ENCODE results near the gene KCTD15.

KCTD15 gene

GRCh38 chr19:33832633-33833032, 36.0 kb downstream of the KCTD15 start:
- no peaks in the 10 kb centered on the region for H3K36me3 ChIP-seq
- intact Hi-C loops (cut with DNase I; ENCODE audit: low total_unique reads) = no loop called here
- no peak overlapping the region for H3K4me3 ChIP-seq
- H3K27ac ChIP-seq = no peak overlapping the region
- H3K9me3 ChIP-seq = no peaks in the 10 kb centered on the region
- no peak for TF ChIP-seq CTCF (IDR thresholded peaks at IDR 0.05)
- DNase-seq = no peak
- no peaks in the 10 kb centered on the region for H3K27me3 ChIP-seq
- no peaks in the 10 kb centered on the region for H3K4me1 ChIP-seq

GRCh38 chr19:33840382-33840781, 43.7 kb downstream of the KCTD15 start:
- Histone ChIP-seq H3K27ac (no peak overlapping the region), H3K36me3 (no peaks in the 10 kb centered on the region), H3K9me3 (no peaks in the 10 kb centered on the region), H3K4me3 (no peak overlapping the region), H3K27me3 (peaks cover 0 to 16% of the 10 kb centered on the region in 2 donors), H3K4me1 (no peaks in the 10 kb centered on the region)
- no peak for DNase-seq
- TF ChIP-seq CTCF (IDR thresholded peaks at IDR 0.05) = no peak
- intact Hi-C loops (cut with DNase I; ENCODE audit: low total_unique reads) = no loop called here

- no peak for TF ChIP-seq CTCF (IDR thresholded peaks at IDR 0.05)
- no peak overlapping the region for H3K27ac ChIP-seq
- peaks cover 0 to 16% of the 10 kb centered on the region in 2 donors for H3K27me3 ChIP-seq
- no peaks in the 10 kb centered on the region for H3K9me3 ChIP-seq
- no peak for DNase-seq
- H3K36me3 ChIP-seq = no peaks in the 10 kb centered on the region
- H3K4me1 ChIP-seq = no peaks in the 10 kb centered on the region
- intact Hi-C loops (cut with DNase I; ENCODE audit: low total_unique reads) = no loop called here
- no peak overlapping the region for H3K4me3 ChIP-seq
Observed at GRCh38 chr19:33840783-33841182, 44.1 kb downstream of the KCTD15 start.

- no peak for TF ChIP-seq CTCF (IDR thresholded peaks at IDR 0.05)
- Histone ChIP-seq H3K36me3 (no peaks in the 10 kb centered on the region), H3K9me3 (no peaks in the 10 kb centered on the region), H3K27ac (no peak overlapping the region), H3K27me3 (peaks cover 0 to 16% of the 10 kb centered on the region in 2 donors), H3K4me1 (no peaks in the 10 kb centered on the region), H3K4me3 (no peak overlapping the region)
- intact Hi-C loops (cut with DNase I; ENCODE audit: low total_unique reads) = no loop called here
- DNase-seq = no peak
Observed at GRCh38 chr19:33841685-33842084, 45.0 kb downstream of the KCTD15 start.

GRCh38 chr19:33844478-33844877, 47.8 kb downstream of the KCTD15 start:
- no peak overlapping the region for H3K4me3 ChIP-seq
- peaks cover 0 to 16% of the 10 kb centered on the region in 2 donors for H3K27me3 ChIP-seq
- DNase-seq = no peak
- no peak overlapping the region for H3K27ac ChIP-seq
- intact Hi-C loops (cut with DNase I; ENCODE audit: low total_unique reads) = no loop called here
- H3K36me3 ChIP-seq = no peaks in the 10 kb centered on the region
- TF ChIP-seq CTCF (IDR thresholded peaks at IDR 0.05) = no peak
- no peaks in the 10 kb centered on the region for H3K4me1 ChIP-seq
- no peaks in the 10 kb centered on the region for H3K9me3 ChIP-seq

- Histone ChIP-seq H3K36me3 (no peaks in the 10 kb centered on the region), H3K9me3 (peaks cover 0 to under 1% (median 0%) of the 10 kb centered on the region in 3 donors), H3K4me1 (no peaks in the 10 kb centered on the region), H3K27me3 (peaks cover 0 to 13% of the 10 kb centered on the region in 2 donors), H3K27ac (no peak overlapping the region), H3K4me3 (no peak overlapping the region)
- no peak for DNase-seq
- no peak for TF ChIP-seq CTCF (IDR thresholded peaks at IDR 0.05)
- intact Hi-C loops (cut with DNase I; ENCODE audit: low total_unique reads) = no loop called here
Observed at GRCh38 chr19:33845498-33845897, 48.8 kb downstream of the KCTD15 start.

All from tibial artery (tissue), 4 donors.